Stimulated activated CD8-positive, alpha-beta memory T cell treated with anti-CD3 and anti-CD28 coated beads, Interleukin-12 subunit alpha, Interleukin-12 subunit beta, amount 100 ng/mL, for 1 hour (primary cell): Measurements from ENCODE around the gene PLA2G7.
"Not testable (repeated sequence)": the region's sequence is repeated elsewhere in the genome, so short reads cannot be mapped to it uniquely, and the experiment has no call there.

Source experiments
- DNase-seq: peaks from one replicate; pipeline ENCODE4 v3.0.0-alpha.2; 2020; ENCODE audit warnings: low read depth

The PLA2G7 gene

DNA sequence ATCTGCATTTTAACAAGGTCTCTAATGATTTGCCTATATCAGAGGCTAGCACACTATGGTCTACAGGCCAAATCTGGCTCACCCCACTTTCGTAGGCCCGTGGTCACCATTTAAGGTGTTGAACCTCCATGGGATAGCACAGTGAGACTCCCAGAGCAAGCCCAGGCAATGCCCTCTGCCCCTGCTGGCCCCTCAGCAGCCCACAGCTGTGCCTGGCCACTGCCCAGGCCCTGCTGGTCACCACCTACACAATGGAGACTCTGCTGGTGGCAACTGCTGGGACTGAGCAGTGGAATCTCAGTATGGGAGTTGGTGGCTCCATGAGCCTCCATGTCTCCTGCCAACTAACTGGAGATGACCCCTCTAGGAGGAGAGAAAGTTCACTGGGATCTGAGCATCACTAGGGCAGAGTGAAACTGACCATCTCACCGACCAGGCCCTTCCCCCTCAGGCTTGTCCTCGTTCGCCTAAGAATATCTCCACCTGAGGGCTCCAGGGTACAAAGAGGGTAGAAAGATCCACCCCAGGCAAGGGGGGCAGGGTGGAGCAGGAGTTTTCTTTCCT, 13.8 kb upstream of the PLA2G7 start:
- DNase-seq: no peak

DNA sequence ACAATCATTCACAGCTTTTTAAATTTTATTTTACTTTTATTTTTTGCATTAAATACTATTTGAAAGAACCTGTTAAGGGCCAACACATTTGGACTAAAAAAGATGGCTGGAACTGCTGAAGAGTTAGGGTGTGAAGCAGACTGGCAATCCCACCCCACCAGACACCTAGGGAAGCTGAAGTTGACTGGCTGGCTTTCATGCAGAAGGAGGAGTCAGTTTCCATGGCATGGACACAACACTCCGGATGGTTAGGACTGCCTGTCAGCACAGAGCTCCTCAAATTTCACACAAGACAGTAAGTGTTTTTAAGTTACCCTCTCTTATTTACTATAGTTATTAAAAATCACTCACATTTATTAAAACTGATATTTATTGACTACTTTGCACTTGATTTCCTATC, 11.5 kb upstream of the PLA2G7 start, which contains the start of gene ANKRD66:
ANKRD66 (plus strand) TSS at position 238 of the 400 bp plus-strand sequence. CDS start 5,016 bp downstream, outside the sequence.
- DNase-seq: no peak

DNA sequence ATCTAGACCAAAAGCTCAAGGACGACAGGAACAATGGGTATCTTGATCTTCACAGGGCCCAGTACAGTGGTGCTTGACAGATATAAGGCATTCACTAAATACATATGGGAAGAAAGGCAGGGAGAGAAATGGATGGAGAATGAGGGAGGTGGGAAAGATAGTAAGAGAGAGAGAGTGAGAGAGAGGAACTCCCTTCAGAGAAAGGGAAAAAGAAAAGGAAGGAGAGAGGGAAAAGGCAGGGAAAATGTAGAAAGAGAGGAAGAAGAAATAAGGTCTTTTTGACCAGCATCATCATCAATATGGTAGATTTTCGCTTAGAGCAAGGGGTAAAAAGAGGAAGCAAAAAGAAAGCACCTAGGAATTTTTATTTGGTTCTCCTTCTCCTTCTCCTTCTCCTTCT, 10.8 kb upstream of the PLA2G7 start:
- DNase-seq: no peak

DNA sequence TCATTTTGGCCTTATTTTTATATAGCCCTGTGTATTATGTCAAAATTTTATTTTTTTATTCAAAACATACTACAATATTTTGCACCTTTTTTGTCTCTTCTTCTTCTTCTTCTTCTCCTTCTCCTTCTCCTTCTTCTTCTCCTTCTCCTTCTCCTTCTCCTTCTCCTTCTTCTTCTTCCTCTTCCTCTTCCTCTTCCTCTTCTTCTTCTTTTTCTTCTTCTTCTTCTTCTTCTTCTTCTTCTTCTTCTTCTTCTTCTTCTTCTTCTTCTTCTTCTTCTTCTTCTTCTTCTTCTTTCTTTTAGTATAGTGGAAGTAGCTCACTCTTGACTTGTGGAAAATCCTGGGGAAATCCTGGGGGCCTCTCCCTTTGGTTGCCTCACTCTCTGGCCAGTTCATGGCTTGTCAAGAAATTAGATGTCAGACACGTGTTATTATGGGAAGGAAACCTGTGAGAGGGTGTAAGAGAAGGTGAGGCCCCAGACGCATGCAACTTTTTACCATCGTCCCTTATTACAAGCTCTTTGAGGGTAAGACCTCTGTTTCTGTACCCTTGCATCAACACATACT, 9.1 kb upstream of the PLA2G7 start:
- not testable (repeated sequence) for DNase-seq

DNA sequence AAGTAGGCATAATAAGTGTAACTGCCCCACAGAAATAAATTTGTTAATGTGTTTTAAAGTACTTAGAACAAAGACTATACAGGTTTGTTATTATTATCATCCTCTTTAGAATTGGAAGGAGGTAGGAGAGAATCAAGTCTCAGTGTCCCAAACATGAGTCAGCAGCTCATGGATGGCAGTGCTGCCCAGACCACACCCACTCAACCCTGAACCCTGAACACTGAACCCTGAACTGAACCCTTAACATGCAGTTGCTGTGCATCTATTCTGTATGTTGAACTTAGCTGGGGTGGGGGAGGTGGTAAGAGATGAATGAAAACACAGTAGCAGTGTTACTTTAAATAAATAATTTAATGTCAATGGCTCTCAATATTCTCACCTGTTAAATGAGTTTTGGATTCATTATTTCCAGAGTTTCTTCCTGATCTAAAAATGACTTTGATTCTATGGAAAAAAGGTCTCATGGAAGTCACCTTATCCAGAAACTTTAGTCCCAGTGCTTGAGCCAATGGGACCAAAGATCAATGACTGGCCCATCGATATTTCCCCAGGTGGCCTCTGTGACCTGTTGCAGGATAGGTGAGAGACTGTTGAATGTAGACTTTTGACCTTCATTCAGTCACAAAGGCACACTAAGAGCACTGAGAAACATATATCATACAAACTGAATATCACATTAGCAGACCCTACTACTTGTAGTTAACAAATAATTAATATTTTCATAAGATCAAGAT, 8.4 kb upstream of the PLA2G7 start:
- DNase-seq: no peak

DNA sequence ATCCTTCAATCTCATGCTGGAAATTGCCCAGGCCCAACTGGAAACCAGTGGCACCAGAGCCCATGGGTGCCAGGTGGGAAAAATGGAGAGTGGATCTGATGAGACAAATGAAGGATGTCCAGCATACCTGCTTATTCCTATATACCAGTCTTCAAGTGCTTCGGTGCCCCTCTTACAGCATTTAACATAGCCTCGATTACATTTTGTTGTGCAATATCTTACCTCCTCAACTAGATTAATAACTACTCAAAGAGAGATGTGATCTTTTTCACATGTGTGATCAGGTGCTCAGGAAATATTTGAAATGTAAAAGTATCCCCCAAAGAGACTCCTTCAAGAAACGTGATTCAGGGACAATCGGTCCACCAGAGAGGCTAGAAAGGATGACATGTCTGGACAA, 6.7 kb upstream of the PLA2G7 start:
- no peak for DNase-seq

DNA sequence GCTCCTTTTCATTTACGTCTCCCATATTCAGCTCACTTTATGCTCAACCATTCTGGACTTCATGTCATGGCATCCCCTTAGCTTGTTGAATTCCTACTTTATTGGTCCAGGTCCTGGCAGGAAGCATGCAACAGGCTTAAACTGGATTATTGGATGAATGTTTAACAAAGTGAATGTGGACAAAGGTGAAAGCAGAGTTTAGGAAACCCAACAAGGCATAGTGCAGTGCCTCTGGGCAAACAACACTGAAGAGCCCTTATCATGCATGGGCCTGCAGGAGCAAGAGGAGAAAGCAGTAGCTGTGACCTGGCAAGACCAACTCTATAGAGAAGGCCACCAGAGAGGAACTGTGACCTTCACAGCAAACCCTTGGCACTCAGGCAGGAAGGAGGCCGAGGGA, 6.3 kb upstream of the PLA2G7 start:
- no peak for DNase-seq

DNA sequence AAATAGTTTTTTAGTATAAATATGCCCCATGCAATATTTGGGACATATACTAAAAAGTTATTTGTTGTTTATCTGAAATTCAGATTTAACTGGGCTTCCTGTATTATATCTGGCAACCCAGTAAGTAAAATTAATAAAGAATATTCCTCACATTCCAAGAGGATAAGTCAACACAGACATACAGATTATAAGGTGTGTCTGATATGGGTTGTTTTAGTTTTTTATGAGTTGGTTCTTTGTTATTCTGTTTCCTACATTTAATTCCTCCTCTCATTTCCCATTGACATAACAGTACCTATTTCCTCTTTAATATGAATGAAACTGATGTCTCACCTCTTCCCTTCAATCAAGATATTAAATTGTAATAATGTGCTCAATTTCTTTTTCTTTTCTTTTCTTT, 1.7 kb upstream of the PLA2G7 start:
- no peak for DNase-seq

DNA sequence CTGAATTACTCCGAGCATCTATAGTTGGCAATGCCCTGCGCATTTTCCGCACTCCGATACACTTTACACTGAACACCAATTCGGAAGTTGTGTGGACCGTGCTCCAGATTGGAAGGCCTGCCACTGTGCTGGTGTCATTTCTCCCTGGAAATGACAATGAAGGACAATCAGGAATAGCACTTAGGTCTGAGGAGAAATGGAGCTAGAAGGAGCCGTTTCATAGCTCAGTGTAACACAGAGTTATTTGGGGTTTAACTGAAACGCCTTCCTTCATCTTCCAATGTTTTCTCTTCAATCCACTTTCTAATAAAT, 501 bp upstream of the PLA2G7 start:
- no peak for DNase-seq

DNA sequence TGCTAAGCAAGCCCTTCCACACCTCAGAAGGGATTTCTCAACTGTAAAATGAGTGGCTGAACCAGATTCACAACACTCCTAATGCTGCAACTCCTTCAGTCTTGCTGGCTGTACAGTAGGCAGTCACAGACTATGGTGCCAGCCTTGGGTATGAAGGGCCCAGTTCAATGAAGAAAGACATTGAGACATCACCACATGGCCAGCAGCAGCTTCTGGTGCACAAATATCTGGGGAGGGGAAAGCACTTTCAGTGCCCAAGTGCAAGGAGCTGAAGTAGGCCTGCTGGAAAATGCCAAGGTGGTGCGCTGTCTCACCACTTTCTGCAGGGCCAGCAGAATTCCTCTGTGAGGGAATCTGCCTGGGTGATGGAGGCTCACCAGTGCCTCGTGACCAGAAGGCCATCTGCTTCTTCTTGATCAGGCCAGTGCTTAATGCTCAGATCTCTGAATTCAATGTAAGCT, 1.8 kb downstream of the PLA2G7 start:
- DNase-seq: no peak

DNA sequence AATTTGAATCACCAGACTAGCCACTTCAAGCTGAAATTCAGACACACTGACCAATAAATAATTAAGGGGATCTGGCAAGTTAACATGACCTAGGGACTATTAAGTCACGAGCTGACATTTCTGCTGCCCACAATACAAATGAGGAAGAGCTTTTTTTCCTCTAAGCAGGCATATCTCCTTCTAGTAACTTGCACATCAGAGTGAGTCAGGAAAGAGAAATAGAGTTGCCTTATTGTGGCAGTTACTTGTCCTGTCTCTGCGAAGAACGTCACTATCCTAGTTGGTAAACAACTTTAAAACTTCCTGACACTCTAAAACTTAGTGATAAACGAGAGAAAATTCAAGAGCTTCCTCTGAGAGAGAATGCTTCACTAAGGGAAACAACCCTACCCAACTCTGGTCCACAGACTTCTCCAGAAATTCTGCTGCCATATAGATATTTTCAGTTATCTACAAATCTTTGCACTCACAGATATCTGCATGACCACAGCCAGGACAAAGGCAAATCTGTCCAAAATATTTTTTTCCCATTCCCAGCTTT, 4.2 kb downstream of the PLA2G7 start:
- DNase-seq: no peak

DNA sequence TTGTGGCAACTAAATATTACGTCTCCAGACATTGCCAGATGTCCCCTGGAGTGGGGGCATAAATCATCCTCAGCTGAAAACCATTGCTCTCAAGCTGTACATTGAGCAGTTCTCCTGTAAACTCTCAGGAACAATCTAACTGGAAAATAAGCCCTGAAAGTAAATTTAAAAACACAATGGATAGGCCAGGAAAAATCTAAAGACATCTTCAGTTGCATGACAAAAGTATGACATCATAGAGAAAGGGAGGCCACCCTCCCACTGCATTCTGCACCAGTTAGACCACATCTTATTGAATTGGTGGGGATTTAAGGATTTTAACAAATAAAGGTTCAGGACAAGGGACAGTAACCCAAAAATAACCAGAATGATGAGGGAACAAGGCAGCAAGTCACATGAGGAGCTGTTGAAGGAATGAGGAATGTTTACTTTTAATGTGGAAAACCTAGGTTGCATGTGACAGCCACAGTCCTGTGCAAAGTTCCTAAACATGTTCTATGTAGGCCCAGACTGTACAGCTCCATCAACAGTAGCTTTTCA, 5.3 kb downstream of the PLA2G7 start:
- DNase-seq: no peak

DNA sequence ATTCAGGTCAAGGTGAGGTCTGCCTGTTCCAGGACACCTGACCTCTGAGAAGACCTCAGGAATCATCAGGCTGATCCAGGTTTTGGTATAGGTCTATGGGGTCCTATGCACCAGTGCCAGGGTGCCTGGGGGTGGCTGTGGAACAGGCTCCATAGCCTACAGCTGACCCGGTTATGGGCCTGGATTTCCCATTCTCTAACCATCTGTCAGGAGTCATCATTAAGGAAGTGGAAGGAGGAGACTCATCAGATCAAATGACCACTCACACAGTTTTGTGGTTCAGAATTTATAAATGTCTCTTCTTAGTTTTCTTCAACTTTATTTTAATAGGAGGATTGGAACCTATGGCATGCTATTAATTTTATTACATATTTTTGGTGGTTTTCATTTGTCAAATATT, 14.8 kb downstream of the PLA2G7 start:
- DNase-seq: no peak

DNA sequence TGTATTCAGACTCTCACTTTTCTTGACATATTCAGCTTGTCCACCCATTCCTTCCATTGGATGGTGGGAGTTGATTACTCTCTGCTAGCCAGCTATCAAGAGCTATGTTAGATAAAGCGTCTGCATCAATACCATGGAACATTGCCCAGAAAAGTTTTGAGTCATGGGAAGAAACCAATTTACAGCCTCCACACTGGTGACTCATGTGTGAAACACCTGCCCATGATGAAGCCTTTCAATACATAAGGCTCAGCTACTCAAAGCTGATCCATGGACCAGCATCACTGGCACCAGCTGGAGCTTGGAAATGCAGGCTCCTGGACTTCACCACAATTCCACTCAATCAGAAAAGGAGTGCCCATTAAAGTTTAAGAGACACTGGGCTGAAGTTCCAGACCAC, 16.1 kb downstream of the PLA2G7 start:
- DNase-seq: no peak

DNA sequence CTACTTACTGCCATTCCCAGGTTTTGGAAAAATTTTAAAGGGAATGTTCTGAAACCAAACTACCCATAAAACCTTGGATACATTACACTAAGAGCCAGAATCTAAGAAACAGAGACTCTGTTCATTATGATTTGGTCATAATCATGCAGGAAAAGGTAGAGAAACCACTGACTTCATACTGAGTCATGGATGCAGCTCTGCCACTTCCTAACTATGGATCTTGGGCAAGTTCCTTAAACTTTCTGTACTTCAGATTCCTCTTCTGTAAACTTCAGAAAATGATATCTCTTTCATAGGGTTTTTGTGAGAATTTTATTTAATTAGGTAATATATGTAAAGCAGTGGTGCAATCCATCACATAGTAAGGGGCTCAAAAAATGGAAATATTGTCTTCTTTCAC, 20.0 kb downstream of the PLA2G7 start:
- DNase-seq: no peak

DNA sequence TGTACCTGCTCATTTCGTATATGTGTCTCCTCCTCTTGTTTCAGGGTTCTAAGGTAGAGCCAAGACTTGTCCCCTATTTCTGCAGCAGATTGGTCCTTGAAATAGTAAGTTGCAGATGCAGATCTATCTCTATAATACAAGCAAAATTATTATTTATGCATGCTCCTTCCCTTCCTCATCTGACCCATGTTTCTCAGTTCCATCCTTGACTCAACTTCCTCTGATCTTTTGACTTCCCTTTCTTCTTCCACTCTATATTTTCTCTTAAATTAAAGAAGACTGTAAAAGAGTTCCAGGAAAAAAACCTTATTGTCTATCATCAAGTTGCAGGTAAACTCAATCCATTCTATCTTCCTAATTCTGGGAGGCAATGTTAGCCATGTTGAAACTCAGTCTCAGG, 23.7 kb downstream of the PLA2G7 start:
- no peak for DNase-seq

DNA sequence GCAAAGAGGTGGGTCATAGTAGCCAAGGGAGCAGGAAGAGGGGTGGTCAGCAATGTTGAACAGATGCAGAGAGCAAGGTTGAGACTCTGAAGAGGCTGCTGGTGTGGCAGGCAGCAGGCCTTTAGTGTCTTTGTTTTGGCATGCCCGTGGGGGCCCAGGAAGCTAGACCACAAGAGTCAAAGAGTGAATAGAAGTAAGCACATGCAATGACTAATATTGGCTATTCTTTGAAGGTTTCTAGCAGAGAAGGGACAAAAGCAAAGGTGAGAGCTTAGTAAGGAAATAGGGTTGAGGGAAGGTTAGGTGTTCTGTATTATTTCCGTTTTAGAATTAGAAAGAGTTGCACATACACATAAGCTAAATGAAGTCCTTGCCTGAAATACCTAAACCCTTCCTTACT, 28.7 kb downstream of the PLA2G7 start:
- no peak for DNase-seq

DNA sequence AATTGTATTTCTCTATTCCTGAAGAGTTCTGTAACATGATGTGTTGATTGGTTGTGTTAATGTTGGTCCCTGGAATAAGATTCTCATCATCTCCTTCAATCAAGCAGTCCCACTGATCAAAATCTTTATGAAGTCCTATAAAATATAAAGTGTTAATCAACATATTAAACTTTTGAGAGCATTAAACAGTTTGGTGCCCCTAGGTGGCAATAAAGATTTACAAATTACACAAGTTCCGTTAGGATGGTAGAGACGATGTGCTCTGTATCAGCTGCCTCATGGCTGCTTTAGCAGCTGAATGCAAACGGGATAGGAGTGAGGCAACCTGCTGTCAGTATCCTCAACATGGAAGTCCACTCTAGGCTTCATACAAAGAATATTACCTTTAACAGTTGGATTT, 30.6 kb downstream of the PLA2G7 start:
- DNase-seq: no peak

DNA sequence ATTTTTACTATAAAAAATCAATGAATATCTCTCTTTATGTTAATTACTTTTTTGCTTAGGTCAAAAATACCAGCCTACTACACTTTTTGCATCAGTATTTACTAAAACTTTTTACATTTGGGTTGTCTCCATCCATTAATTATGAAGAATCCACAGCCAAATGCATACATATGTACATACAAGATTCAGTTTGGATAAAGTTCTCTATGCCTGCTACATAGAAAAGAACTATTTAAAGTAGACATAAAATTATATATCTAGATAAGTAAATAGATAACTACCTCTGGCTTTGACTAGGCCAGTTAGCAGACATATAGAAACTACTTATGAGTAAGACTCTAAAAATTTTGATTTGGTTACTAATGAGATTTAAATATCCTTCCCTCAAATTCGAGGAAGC, 35.2 kb downstream of the PLA2G7 start:
- no peak for DNase-seq

DNA sequence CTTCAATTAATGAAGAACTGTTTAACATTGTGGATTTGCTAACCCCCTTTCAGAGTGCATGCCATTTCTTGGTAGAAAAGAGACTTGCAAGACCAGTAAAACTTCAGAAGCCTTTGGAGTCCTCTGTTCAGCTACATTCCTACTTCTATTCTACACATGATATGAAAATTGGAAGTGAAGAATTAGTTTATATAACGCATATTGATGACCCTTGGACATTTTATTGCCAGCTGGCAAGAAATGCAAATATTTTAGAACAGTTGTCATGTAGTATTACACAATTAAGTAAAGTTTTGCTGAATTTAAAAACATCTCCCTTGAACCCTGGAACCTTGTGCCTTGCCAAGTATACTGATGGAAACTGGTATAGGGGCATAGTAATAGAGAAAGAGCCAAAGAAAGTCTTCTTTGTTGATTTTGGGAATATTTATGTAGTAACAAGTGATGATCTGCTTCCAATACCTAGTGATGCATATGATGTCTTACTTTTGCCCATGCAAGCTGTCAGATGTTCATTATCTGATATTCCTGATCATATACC, 44.2 kb downstream of the PLA2G7 start:
- no peak for DNase-seq

DNA sequence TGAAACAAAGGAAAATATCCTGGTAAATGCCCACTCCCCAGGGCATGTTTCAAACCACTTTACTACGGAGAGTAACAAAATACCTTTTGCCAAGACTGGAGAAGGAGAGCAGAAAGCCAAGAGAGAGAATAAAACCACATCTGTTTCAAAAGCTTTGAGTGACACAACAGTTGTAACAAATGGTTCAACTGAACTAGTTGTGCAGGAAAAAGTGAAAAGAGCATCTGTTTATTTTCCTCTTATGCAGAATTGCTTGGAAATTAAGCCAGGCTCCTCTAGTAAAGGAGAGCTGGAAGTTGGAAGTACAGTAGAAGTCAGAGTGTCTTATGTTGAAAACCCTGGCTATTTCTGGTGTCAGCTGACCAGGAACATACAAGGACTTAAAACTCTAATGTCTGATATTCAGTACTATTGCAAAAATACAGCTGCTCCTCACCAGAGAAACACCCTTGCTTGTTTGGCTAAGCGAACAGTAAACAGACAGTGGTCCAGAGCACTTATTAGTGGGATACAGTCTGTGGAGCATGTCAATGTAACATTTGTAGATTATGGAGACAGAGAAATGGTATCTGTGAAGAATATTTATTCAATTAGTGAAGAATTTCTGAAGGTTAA, 44.9 kb downstream of the PLA2G7 start:
- no peak for DNase-seq

DNA sequence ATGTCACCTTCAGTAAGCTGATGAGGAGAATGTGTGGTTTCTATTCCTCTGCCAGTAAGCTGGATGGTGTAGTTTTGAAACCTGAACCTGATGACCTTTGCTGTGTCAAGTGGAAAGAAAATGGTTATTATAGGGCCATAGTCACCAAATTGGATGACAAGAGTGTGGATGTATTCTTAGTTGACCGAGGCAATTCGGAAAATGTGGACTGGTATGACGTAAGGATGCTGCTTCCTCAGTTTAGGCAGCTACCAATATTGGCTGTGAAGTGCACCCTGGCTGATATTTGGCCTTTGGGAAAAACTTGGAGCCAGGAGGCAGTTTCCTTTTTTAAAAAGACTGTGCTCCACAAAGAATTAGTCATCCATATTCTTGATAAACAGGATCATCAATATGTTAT, 45.5 kb downstream of the PLA2G7 start:
- no peak for DNase-seq

DNA sequence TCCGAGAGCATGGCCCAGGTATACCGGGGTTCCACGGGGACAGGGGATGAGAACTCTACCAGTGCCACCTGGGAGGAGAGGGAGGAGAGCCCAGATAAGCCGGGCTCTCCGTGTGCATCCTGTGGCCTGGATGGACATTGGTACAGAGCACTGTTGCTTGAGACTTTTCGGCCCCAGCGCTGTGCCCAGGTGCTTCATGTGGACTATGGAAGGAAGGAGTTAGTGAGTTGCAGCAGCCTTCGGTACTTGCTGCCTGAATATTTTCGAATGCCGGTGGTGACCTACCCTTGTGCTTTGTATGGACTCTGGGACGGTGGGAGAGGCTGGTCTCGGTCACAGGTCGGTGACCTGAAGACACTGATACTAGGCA, 46.2 kb downstream of the PLA2G7 start:
- no peak for DNase-seq
